GM15510 (cell line): ENCODE data around the gene CYBB.

ENCODE experiments used
- POLR2A ChIP-seq: IDR thresholded peaks from 3 replicates; pipeline ENCODE4 v1.6.1; 2011; ENCODE audit warnings: borderline replicate concordance; ENCODE audit not compliant: insufficient read length; ENCODE audit errors: extremely low read depth

CYBB gene

DNA sequence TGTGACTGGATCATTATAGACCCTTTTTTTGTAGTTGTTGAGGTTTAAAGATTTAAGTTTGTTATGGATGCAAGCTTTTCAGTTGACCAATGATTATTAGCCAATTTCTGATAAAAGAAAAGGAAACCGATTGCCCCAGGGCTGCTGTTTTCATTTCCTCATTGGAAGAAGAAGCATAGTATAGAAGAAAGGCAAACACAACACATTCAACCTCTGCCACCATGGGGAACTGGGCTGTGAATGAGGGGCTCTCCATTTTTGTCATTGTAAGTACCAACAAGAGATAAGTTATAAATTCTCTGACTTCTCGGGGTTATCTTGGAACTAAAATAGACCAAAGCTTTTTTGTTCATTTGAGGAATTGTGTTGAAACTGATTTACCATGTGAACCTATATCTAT, at the start of gene CYBB:
CYBB (plus strand) TSS at position 203 of the 400 bp plus-strand sequence; CDS start at position 222, 19 bp downstream.
- TF ChIP-seq POLR2A = no peak

DNA sequence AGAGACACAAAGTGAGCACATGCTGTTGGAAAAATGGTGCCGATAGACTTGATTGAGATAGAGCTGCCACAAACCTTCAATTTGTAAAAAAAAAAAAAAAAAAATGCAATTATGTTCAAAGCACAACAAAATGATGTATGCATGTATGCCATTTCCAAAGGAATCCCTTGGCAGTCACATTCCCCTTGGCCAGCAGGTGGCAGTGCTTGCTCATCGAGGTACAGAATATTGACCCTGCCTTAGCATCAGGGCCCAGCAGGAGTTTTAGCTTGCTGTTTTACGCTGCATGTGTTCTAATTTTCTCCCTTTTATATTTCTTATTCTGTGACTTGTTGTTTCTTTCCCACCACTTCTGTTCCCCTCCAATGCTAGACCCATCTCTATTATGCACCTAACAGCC, 34.5 kb upstream of the CYBB start:
- no peak for TF ChIP-seq POLR2A

DNA sequence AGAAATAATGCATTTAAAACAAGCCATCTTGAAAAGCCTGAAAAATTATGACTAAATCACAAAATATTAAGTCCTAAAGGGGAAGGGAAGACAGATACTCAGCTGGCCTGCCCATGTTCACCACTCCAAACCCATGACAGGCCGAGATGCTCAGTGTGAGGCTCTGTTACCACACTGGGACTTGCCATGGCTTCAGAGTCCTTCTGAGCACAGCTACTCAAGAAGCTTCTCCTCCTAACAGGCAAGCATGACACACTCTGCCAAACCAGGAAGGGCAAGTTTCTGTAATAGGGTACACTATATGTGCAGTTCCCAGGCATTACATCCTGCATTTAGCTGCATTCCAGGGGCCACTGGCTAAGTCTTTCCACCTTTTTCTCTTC, 34.0 kb upstream of the CYBB start:
- TF ChIP-seq POLR2A = no peak

DNA sequence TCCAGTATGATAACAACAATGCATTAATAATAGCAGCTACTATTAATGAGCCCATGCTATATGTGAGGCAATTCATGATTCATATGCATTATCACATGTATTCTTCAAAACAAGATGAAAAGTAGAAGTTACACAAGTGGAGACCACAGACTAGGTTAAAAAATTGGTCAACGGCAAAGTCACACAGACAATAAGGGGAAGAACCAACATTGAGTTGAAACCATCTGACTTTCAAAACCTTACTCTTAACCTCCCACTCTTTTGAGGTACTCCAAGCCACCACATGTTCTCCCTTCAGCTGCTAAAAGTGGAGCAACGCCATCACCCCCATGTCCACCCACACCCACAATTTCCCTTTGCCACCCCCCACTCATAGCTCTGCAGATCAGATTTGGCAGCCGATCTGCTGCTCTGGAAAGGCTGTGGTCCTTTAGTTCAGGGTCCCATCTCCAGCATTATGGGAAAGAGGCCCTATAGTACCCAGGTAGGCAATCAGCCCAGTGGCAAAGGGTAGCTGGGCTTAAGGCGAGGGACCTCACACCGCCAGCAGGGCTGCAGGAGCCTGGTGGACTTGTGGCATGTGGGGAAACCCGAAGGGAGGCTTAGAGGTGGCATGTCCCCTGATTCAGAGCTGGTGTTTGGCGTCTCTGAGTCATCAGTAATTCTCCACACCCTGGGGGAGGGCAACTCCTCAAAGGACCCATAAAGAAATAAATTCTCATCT, 33.5 kb upstream of the CYBB start:
- TF ChIP-seq POLR2A = no peak

DNA sequence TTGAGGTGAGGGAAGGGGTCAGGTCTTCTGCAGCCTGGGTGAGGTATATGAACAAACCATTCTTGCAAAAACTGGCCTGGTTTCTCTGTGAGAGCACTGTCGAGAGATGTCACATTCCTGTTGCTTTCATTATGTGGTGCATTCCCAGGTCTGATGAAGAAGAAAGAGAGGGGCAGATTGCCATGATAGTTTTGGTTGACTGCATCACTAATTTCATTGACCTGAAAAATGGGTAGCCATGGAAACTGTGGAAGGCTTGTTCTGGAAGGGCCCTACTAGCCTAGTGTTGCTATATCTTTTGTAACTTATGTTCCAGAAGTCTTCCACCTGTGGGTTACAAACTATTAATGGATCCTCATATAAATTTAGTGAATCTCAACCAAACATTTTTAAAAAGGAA, 32.9 kb upstream of the CYBB start:
- no peak for TF ChIP-seq POLR2A

DNA sequence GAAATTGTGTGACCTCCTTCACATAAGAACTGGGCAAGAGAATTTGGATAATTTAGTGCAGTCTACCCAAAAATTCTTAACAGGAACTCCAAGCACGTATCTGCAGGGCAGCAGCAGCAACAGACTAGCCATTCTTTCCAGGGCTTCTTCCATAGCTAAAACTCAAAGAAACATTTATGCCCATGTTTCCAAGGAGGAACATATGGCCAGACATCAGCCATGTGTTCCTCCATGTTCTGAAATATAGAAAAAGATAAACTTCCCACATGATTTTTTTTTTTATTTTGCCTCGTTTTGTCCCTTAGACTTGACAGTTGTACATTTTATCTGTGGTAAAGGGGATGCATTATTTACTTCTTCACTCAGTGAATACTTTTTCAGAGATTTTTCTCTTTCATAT, 27.6 kb upstream of the CYBB start:
- no peak for TF ChIP-seq POLR2A

DNA sequence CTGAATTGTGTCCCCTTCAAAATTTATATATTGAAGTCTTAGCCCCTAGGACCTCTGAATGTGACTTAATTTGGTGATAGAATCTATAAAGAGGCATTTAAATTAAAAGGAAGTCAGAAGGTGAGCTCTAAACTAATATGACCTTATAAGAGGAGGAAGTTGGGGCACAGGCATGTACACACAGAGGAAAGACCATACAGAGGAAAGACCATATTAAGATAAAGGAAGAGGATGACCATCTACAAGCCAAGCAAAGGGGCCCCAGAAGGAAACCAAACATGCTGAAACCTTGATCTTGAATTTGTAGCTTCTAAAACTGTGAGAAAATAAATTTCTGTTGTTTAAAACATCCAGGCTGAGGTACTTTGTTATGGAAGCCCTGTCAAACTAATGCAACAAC, 26.9 kb upstream of the CYBB start:
- TF ChIP-seq POLR2A = no peak

DNA sequence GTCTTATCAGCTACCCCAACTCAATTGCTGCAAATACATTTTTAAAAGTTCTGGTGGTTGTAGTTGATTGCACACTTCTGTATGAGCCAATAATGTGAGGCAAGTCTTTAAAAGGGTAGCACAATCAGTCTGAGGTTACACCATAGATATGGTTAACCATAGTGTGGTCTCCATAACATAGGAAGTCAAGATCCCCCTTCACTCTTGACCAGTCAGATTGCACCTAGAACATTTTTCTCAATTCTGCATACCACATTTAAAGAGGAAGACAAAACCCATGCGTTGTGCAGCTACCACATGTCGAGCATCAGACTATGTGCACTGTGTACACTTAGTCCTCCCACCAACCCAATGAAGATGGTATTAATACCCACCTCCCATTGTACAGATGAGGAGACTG, 26.5 kb upstream of the CYBB start:
- no peak for TF ChIP-seq POLR2A

DNA sequence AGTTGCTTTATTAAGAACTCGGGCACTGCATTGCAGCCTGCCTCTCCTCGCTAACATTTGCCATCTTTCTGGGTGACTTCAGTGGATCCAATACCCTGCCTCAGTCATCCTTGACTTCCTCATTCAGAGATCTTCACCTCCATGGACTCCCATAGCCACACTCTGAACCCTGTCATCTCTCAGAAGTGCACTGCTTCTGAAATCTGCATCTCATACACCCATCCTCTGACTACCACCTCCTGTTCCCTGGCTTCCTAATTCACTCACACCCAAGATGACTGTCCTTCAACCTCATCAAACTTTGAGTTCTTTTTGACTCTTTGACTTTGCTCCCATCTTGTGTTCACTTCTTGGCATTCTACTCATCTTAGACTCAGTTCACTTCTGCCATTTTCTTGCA, 25.3 kb upstream of the CYBB start:
- no peak for TF ChIP-seq POLR2A

DNA sequence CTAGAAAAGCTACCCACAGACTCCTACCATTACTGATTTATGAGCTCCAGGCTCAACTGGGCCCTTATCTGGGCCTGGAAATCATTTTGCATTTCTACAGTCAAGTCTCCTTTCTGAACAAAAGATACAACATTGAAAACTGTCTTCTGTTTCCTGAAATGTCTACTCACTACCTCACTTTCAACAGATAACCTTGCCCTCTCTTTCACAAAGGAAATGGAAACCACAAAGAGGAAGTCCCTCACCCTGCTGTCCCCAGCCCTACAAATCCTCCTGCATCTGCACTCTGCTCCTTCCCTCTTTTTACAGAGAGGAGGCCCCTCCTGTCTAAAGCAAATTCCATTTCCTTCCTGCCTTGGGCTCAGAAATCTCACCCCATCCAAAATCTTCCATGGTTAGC, 24.8 kb upstream of the CYBB start:
- TF ChIP-seq POLR2A = no peak

DNA sequence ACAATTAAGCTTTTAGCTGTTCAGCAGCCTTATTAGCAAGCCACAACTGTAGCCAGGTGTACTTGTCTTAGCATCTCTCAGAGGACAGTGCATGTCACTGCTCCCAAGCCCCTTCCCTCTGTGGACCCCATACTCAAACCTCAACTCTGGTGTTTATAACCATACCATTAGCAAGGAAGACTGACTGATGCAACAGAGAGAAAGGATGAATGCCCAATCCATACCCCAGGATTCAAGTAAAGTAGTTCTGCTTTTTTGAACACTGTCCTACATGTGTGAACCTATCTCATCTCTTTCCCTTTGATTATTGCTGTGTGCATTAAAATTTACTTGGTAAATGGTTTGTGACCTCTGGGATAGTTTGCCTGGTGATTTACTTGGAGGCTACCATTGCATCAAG, 22.8 kb upstream of the CYBB start:
- no peak for TF ChIP-seq POLR2A

DNA sequence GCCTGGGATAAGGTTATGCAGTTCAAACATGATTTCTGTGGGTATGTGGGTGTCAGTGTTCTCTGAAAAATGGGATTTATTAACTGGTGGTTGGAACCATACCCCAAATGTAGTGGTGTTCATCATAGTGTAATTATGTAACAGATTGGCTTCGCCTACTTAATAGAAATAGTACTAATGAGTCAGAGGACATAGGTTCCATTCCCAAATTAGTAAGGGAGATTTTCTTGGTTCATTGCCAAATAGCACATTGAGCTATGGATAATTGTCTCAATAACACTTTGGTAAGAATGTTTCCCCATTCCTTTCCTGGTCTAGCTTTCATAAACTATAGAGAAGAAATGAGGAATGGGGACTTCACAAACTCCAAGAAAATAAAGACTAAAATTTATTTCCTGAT, 20.5 kb upstream of the CYBB start:
- TF ChIP-seq POLR2A = no peak

DNA sequence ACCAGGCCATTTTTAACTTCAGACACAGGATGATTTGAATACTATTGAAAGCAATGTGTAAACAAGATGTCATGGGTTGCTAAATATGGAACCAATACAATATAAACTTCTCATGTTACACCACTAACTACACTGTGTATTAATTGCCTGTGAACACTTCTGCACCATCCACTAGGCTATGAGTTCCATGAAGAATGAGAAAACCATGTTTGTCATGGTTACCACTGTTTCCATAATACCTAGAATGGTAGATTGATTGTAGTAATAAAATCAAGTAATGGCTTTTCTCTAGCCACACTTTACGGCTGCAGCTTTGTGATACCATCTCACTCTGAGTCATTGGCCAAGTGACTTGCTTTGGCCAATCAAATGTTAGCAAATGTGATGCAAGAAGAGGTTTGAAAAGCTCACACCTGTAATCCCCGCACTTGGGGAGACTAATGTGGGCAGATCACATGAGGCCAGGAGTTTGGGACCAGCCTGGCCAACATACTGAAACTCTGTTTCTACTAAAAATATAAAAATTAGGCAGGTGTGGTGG, 19.9 kb upstream of the CYBB start:
- TF ChIP-seq POLR2A = no peak

DNA sequence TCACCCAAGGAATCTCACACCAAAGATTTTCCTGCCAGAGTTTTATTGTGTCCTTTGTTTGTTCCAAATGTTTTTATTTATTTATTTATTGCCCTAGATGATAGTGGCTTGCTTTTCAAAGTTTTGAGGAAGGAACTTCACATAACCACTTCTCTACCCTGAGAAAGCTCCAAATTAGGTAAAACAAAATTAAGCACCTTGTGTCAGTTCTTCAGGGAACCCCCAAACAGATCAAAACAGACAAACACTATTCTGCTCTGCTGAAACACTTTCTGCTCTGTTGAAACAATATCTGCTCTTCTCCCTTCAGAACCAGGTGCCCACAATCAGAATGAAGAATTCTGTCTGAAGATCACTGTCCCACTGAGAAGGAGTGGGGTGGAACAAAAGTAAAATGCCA, 16.5 kb upstream of the CYBB start:
- TF ChIP-seq POLR2A = no peak

DNA sequence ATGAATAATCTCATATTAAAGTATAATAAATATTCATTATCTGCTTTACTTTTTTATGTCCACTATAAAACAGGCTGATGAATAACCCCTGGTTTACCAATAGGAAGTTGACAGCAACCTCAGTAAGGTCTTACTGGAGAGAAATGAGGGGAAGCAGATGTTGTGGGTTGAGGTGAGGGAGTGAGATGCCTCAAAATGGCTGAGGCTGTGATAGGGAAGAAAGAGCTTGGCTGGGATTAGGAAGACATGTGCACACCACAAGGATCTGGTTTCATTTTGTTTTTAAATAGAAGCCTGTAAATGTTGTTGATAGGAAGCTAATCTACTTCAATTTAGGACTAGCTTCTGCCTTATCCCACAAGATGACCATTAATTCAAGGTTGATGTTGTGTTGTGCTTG, 14.4 kb upstream of the CYBB start:
- no peak for TF ChIP-seq POLR2A

DNA sequence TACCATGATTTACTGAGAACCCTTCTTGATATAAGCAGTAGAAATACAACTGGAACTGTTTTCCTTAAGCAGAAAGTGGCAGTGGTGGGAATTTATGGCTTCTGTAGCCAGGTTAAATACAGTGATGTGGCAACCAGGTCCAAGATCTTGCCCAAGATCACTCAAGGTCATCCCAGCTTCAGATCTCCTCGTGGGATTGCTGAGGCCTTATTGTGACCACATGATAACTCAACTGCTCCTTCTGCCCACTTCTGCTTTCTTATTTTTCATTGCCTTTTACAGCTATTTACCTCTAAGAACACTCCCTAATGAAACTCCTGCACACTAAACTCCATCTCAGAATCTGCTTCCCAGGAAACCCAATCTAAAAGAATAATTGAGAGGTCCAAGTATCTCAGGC, 12.4 kb upstream of the CYBB start:
- TF ChIP-seq POLR2A = no peak
